Activated CD8-positive, alpha-beta memory T cell treated with anti-CD3 and anti-CD28 coated beads, Interleukin-2, amount 50 U/mL, for 48 hours (primary cell): Measurements from ENCODE around the gene AZGP1.
"Not testable (repeated sequence)": the region's sequence is repeated elsewhere in the genome, so short reads cannot be mapped to it uniquely, and the experiment has no call there.

ENCODE experiments used
- DNase-seq: peaks from one replicate; pipeline ENCODE4 v3.0.0-alpha.2; 2020

Gene AZGP1

DNA sequence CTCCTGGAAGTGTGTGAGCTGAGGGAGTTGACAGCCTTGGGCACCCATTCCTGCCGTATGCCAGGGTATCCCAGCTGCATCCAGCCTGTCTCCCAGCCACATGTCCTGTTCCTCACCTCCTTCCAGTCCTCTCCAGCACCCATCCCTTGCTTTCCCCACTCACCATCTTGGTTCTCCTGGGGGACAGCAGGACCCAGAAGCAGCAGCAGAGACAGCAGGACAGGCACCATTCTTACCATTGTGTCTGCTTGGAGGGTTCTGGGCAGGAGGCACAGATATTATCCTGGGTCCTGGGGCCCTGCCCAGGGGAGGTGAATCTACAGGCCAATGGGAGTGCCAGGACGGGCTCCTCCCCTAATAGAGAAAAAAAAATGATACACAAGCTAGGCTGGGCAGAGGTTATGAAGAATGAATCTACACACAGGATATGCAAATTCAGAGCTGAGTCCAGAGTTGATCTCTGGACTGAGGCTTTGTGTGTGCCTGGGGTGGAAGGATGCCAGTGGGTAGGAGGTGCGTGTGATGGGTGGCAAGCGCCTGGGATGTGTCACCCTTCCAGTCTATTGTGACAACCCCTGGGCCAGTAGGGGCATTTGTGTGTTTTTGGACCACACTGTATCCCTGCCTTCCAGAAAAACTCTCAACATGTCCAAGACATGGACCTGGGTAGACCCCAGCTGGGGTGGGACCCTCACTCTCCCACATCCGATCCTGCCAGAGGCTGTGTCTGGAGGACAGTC lies at the start of gene AZGP1:
AZGP1 (minus strand) TSS at position 250 of the 740 bp plus-strand sequence; CDS start at position 239, 11 bp downstream.
- DNase-seq = no peak

DNA sequence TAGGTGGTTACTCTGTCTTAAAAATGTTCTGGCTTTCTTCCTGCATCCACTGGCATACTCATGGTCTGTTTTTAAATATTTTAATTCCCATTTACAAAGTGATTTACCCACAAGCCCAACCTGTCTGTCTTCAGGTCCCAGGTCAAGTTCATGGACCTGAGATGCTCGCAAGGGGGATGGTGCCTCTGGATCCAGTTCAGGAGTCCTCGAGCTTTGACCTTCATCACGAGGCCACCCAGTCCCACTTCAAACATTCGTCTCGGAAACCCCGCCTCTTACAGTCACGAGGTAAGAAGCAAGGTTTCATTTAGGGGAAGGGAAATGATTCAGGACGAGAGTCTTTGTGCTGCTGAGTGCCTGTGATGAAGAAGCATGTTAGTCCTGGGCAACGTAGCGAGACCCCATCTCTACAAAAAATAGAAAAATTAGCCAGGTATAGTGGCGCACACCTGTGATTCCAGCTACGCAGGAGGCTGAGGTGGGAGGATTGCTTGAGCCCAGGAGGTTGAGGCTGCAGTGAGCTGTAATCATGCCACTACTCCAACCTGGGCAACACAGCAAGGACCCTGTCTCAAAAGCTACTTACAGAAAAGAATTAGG lies 48.3 kb upstream of the AZGP1 start:
- no peak for DNase-seq

DNA sequence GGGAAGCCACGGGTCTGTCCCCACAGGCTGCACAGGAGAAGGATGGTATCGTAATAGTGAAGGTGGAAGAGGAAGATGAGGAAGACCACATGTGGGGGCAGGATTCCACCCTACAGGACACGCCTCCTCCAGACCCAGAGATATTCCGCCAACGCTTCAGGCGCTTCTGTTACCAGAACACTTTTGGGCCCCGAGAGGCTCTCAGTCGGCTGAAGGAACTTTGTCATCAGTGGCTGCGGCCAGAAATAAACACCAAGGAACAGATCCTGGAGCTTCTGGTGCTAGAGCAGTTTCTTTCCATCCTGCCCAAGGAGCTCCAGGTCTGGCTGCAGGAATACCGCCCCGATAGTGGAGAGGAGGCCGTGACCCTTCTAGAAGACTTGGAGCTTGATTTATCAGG lies 47.7 kb upstream of the AZGP1 start:
- no peak for DNase-seq

DNA sequence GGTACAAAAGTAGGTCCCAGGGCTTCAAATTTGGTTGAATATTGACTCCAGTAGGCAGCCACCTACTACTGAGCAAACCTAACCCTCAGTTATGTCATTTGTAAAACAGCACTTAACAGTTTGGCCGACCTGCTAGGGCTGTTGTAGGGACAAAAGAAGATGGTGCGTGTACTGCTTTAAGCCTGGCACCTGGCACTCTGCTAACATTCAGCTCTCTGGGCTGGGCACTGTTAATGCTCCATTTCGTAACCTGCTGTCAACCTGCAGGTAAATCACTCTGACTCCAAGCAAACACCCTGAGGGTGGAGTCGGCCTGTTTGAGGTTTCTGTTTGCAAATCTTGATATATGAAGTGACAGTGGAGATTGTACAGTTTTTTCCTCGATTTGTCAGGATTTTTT lies 46.8 kb upstream of the AZGP1 start:
- no peak for DNase-seq

DNA sequence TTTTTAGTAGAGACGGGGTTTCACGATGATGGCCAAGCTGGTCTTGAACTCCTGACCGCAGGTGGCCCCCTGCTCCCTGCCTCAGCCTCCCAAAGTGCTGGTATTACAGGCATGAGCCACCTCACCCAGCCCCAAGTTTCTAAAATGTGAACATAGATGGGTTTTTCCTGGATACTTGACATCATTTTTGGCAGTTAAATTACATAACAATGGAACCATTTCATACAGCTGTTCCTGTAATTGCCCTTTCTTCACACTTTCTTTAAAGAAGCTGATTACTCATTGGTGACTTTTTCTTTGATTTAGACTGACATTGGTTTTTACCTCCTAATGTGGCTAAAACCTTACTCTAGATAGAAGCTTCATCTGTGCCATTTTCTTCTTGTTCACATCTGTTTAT lies 45.5 kb upstream of the AZGP1 start:
- no peak for DNase-seq

DNA sequence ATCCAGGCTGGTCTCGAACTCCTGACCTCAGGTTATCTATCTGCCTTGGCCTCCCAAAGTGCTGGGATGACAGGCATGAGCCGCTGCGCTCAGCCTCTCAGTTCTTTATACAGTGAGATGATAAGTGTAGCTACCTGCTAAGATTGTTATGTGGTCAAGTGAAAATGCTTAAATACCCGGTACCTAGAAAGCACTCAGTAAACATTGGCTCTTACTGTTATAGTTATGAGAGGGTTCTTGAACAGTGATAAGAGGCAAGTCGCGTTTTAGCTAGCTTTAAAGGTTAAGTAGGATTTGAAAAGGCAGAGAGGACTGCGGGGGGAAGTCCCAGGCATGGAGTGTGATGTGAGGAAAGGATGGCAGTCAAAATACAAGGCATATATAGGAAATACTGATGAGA lies 44.1 kb upstream of the AZGP1 start:
- no peak for DNase-seq

DNA sequence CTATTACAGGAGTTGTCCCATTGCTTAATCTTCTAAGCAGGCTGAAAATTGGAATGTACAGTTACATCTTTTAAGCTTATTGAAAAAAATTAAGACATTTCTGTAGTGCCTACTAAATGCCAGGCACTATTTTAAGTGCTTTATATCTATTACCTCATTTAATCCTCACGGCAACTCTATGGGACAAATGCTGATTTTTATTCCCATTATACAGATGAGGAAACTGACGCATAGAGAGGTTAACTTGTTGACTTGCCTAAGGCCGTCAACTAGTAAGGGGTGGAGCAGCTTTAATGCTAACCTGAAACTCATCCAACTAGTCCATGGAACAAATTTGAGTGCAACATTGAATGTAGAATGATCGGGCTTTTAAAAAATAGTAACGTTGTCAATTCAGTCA lies 42.0 kb upstream of the AZGP1 start:
- no peak for DNase-seq

DNA sequence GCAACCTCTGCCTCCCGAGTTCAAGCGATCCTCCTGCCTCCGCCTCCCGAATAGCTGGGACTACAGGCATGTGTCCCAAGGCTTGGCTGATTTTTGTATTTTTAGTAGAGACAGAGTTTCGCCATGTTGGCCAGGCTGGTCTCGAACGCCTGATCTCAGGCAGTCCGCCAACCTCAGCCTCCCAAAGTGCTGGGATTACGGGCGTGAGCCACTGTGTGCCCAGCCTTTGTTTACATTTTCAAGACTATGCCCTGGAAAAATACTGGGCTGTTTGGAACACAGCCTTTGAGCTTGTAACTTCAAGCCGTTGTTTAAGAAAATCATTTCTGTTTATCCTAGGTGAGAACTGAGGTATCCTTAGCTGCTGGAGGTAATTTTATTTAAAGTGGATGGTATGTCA lies 41.5 kb upstream of the AZGP1 start:
- no peak for DNase-seq

DNA sequence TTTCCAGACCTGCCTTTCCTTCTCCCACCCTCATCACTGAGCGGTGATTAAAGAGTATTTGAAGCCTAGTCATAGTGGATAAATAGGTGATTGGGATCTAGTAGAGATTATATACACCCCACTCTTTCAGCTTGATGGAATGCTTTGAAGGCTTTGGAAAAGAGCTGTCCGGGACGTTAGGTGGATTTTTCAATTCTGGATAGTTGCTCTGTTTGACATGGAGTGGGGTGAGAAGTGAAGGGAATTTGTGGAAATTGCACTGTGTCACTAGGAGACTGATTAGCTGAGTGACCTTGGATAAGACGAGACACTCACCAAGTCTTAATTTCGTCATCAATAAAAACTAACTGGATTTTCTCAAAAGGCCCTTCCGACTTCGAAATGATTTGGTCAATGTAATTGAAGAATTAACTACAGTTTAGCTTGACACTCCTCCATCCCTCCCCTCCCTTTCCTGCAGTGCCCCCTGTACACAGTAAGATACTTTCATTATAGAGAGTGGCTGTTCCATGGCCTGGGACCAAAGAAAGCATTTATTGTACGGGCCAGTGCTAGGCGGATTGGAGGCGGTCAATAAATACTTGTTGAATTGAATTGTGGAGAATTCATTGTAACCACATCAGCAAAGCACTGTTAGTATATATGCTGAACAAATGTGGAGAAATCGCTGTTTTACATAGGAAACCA lies 40.5 kb upstream of the AZGP1 start:
- DNase-seq = no peak

DNA sequence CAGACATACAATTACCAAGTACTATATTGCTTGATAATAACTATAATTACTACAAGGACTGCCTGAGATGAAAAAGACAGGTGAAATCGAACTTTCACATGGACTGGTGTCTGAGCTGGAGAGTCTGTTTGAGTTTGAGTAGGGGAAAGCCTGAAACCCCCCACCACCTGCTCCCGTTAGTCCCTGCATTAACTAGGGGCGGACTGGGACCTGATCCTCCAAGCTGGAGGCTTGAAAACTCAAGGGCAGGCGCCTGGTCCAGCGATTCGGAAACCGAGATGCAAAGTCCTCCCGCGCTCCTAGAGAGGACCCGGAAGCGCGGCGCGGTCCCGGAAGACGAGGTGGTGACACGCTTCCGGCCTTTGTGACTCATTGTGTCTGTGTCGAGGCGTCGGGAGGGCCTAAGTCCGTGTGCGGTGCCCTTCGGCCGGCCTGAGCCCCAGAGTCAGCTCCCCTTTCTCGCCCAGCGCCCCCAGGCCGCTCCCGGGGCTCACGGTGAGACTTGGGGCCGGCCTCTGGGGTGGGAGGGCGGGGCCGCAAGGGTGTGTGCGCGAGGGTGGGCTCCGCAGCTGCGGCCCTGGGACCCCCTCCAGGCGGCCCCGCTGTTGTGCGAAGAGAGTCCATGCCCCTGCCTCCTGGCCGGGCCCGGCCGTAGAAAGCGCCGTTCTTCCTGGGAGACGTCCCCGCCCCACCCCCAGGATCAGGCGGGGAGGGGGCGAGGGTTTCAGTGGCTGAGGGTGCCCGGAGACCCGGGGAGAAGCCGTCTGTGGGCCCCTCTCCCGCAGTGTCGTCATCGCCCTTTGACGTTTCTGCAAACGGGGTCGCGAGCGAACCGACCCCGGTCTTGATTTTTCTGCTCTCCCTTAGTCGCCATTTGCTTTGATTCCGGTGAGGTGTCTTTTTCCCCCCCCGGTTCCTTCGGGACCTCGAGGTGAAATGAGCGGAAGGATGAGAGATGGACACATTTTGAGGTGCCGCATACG lies 39.7 kb upstream of the AZGP1 start, which contains the start of gene ZKSCAN1:
ZKSCAN1 (plus strand) TSS at position 365 of the 983 bp plus-strand sequence. CDS start 7,911 bp downstream, outside the sequence.
- peak; percentile 88 for DNase-seq

DNA sequence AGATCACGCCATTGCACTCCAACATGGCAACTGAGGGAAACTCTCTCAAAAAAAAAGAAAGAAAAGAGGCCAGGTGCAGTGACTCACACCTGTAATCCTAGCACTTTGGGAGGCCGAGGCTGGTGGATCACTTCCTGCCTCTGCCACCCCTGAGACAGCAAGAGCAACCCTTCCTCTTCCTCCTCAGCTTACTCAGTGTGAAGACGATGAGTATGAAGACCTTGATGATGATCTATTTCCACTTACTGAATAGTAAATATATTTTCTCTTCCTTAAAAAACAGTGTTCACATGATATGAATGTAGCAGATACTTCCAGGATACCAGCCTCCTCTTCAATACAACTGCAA lies 37.5 kb upstream of the AZGP1 start:
- no peak for DNase-seq

DNA sequence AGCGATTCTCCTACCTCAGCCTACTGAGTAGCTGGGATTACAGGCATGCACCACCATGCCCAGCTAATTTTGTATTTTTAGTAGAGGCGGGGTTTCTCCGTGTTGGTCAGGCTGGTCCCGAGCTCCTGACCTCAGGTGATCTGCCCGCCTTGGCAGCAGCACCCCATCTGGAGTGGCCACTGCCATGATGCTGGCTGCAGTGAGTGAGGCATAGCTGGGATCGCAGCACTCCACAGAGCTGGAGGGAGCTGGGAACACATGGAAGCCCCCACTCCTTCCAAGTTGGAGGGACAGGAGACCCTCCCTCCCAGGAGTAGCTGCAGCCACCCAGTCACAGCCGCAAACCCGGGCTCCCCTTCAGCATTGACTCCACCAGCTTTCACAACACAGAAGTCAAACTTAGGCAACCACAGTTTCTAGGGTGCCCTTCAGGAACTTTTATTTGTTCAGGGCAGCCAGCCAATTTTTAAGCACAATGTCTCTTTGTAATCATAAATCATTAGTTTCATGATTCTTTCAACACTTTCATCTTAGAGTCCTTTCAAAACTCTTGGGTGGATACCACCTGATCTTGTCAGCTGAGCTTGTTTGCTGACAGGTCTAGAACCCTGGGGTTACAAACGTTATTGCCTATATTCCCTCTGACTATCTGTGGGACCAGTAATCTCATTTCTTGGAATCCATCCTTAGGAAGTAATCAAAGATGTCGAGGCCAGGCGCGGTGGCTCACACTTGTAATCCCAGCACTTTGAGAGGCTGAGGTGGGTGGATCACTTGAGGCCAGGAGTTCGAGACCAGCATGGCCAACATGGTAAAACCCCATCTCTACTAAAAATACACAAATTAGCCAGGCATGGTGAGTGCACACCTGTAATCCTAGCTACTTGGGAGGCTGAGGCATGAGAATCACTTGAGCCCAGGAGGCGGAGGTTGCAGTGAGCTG lies 36.8 kb upstream of the AZGP1 start:
- not testable (repeated sequence) for DNase-seq

DNA sequence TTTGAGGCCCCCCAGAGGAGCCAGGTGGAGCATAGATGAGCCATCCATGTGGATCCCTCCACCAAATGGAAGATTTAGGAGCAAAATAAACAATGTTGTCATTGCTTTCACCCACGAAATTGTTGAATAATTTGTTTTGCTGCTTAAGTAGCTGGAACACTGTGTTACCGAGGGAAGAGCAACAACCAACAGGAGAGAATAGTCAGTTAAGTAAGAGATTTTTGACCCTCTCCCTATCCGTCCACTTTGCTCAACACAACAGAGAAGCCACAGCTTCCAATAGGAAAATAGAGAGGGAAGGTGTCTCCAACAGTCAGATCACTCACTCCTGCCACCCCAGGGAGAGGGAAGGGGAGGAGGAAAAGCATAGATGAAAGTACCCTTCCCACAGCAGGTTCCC lies 35.7 kb upstream of the AZGP1 start:
- no peak for DNase-seq

DNA sequence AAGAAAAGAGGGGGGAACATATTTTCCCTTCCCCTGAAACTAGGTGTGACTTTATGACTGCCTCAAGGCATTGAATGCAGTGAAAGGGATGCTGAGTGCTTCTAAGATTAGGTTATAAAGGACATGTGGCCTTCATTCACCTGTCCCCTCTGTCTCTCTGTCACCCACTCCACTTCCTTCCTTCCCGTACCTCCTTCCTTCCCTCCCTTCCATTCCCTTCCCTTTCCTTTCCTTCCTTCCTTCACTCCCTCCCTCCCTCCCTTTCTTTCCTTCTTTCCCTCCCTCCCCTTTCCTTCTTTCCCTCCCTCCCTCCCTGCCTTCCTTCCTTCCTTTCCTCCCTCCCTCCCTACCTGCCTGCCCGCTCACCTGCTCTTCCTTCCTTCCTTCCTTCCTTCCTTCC lies 35.1 kb upstream of the AZGP1 start:
- DNase-seq = no peak

DNA sequence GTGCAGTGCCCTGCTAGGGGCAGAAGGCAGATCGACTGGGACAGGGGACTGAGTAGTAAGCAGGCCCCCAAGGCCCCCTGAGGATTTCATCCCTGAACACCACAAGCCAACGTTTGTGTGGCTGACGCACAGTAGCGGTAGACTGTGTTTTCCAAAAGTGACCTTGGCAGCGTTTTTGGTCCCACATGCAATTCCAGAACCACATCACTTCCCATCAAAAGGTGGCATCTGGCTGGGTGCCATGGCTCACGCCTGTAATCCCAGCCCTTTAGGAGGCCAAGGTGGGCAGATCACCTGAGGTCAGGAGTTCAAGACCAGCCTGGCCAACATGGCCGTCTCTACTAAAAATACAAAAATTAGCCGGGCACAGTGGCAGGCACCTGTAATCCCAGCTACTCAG lies 34.1 kb upstream of the AZGP1 start:
- not testable (repeated sequence) for DNase-seq

DNA sequence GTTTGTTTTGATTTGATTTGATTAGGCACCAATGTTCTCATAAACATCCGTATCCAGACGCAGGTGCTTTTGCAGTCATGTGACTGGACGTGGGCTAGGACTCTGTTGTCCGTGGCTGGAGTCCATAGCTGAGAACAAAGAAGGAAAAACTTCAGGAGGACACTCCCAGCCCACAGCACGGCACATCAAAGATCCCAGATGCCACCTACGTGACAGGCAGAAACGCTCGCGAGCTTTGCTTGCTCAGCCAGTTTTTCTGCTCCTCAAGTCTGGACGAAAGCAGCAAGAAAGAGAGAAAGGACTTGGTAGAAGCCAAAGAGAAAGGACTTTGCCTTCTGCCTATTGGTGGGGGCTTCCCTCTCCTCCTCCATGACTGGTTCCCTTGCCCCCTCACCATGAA lies 32.7 kb upstream of the AZGP1 start:
- no peak for DNase-seq

DNA sequence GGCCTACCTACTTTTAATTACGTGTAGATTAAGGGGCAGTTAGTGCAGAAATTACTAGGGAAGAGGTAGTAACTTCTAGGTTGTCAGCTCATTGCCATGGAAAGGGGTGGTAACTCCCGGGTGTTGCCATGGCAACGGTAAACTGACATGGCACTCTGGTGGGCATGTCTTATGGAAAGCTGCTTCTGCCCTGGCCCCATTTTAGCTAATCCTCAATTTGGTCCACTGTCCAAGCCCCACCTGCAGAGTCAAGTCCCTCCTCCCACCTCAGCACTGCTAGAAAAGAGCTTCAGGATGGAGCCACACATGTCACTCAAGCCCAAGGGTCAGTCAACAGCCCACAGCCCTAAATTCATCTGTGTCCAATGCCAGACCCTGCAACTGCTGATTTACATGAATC lies 32.1 kb upstream of the AZGP1 start:
- no peak for DNase-seq

DNA sequence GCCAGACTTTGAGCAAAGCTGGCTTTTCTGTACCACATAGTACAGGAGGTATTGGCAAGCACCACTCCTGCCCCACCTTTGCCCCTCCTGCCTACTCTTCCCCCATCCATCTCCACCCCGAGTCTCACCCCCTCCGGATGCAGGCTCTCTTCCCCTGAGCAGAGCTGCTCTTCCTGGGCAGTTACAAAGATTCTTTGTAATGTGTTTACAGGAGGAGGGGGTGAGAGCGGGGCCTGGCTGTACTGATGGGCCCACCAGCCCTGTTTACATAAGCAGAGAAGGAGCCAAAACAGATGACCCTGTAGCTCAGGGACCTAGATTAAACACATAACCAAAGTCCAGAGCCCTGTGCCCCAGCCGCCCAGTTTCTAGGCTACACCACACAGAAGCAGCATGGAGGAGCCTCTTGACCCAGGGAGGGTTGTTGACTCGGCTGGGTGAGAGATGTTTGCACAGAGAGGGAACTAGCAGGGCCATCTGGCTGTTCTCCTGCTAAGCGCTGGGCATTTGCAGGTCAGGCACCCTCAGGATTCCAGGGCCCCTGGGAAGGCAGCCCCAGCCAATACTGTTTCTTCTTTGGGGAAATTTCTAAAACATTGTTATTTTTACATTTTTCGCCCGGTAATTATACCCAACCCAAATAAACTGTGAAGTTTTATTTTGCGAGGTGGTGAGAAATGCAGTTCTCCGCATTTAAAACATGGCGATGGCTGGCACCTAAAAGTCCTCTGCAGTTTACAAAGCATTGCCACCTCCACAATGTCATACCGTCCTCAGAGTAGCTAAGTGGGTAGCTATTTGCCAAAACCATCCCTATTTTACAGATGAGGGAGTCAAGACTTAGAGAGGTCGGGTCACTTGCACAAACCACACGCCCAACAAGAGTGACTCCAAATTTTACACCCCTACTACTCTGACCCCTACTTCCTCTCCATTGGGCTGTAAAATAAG lies 28.2 kb upstream of the AZGP1 start:
- DNase-seq = no peak

DNA sequence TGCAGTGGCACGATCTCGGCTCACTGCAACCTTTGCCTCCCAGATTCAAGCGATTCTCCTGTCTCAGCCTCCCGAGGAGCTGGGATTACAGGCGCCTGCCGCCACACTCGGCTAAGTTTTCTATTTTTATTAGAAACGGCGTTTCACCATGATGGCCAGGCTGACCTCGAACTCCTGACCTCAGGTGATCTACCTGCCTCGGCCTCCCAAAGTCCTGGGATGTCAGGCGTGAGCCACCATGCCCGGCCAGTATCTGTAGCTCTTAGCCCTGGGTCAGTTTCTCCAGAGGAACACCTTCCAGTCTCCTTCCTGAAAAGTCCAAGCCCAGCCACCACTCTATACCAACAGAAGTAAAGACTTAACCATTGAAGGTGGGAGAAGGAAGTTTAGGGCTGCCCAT lies 24.4 kb upstream of the AZGP1 start:
- DNase-seq = no peak

DNA sequence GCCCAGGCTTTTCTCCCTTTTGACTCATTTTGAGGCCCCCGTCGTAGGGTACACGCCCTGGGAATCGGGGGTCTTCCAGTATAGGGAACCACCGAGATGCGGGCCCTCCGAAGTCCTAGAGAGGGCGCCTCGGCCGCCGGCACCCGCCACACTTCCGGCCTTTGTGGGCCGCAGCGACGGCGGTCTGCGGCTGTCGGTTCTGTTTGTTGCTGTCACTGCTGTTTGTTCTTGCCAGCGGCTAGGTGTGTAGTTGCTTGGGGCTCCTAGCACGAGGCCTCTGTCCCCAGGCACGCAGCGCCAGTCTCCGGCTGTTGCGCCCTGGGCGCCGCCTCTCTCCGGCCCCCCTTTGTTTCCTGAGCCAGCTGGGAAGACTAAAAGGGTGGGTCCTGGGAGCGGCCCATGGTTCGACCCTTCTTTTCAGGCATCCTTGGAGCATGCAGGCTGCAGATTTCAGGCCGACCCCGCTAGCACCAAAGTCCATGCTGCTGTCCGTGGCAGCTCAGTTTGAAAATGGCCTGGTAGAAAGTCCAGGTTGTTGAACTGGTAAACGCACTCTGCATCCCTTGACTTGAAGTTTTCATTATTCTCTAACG lies 21.8 kb upstream of the AZGP1 start:
- DNase-seq = peak; percentile 86
